Measurements from ENCODE around the gene MOB3A.

MOB3A gene

DNA sequence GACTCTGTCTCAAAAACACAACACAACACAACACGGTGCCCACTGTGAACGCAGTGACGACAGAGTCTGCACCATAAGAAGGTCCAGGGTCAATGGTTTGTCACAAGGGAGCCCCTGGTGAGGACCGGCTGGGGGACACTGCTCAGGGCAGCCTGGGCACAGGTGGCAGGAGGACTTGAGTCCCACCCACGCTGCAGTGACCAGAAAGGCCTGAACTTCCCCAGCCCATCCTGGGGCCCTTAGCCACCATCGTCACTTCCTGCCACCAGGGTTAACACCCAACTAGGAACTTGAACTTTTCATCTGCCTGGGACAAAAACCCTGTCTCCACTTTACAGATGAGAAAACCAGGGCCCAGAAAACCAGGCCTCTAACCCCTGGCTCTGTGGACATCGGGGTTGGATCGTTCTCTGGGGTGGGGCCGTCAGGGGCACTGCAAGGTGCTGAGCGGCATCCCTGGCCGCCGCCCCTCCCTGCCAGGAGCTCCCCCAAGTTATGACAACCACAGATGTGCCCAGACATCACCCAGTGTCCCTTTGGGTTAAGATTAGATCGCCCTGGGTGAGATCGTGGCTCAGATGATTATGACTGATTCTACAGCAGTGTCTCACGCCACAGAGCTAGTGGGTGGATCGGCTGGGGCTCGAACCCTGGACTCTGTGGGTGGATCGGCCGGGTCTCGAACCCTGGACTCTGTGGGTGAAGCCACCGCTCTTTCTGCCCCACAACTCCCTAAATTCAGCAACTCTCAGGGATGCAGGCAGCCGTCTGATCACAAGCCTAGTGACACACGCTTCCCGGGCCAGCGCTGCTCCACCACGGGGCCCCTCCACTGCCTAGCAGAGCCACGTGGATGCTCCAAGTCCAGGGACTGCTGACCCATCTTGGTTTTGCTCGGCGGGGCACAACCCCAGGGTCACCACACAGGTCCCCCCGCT, 14.0 kb downstream of the MOB3A start:
- no peak for DNase-seq (ENCODE audit: low spot score)

- DNase-seq (ENCODE audit: low spot score), result no peak
Measured at GRCh38 chr19:2080336-2080988, 15.7 kb downstream of the MOB3A start.

- no peak for DNase-seq (ENCODE audit: low spot score)
Measured at GRCh38 chr19:2079865-2080301, 16.2 kb downstream of the MOB3A start.

DNA sequence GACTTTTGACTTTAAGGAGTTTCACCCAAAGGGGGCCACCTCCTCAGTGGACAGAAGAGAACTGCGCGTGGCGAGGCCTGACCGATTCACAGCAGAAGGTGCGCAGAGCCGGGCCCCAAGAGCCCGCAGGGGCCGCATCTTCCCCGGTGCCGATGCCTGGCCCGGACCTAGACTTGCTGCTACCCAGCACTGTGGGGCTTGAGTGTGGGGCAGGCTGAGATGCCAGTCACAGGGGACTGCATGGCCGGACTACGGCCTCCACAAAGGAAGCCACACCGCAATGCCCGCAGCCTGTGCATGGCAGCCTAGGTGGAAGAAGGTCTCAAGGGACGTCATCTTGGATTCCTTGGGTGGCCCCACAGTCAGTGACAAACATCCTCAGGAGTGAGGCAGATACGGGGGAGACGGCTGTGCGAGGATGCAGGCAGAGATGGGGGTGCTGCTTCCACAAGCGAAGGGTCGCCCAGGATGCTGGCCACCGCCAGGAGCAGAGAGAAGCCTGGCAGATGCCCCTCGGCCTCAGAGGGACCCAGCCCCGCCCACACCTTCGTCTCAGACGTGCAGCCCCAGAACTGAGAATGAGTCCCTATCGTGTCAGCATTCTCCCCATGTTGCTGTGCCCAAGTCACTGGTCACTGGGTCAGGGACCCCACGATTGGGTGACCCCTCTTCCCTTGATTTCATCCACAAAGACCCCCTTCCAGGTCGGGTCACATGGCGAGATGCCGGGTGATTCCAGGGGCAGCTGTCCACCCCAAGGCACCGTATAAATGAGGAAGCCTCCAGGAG, 16.9 kb downstream of the MOB3A start:
- no peak for DNase-seq (ENCODE audit: low spot score)

DNA sequence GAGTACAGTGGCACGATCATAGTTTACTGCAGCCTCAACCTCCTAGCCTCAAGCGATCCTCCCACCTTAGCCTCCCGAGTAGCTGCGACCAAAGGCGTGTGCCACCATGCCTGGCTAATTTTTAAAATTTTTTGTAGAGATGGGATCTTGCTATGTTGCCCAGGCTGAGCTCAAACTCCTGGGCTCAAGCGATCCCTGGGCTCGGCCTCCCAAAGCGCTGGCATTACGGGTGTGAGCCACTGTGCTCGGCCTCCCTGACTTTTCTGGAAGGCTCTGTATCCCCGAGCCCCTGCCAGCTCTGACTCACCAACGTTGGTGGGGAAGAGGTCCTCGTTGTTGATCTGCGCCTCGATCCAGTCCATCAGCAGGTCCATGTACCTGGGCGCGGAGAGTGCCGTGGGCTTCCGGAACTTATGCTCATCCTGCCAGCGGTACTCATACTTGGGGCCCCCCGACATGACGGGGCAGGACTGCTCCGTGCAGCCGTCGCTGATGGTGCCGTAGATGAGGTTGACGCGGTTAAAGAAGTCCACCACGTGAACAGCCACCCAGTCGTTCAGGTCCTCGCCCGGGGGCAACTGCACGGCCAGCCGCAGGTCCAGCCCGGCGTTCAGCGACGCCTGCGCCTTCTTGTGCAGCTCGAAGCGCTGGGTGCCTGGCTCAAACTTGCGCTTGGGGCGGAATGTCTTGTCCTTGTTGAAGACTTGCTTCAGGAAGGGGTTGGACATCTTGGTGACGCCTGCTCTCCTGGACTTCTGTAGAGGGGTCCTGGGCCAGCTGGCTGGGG, 18.1 kb downstream of the MOB3A start:
- no peak for DNase-seq (ENCODE audit: low spot score)

- DNase-seq (ENCODE audit: low spot score), result no peak
Measured at GRCh38 chr19:2077398-2077797, 18.7 kb downstream of the MOB3A start.

- DNase-seq (ENCODE audit: low spot score), result no peak
Measured at GRCh38 chr19:2076526-2076944, 19.6 kb downstream of the MOB3A start.

DNA sequence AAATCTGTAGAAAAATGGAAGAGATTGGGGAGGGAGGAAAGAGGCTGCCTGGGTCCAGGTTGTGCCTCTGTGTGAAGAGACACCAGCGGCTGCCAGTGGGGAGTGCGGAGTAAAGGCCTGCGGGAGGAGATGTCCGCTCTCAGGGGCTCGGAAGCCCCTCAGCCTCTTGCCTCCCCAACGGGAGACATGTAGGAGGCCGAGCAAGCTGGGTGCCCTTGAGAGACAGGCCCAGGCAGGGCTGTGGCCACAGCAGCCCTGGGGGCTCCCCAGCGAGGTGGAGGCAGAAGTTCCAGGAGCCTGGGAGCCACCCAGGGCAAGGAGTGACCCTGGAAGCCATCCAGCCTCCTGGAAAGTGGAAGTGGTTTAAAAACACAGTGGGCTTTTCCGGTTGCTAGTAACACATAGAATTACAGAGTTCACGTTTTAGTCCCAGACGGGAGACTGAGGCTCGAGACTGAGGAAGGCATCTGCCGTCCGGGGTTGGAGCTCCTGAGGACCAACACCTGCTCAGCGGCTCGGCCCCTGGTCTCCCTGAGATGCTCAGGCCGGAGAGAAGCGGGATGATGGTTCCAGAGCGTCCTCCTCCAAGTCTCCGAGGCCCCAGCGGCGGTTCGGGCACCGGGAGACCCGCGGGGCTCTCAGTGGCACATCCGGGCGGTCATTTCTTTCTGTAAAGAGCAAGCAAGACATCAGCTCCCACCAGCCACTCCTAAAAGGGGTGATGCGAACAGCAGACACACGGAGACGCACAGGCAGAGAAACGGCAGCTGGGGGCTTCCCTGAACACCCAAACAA, 23.2 kb downstream of the MOB3A start:
- DNase-seq (ENCODE audit: low spot score), result no peak

DNA sequence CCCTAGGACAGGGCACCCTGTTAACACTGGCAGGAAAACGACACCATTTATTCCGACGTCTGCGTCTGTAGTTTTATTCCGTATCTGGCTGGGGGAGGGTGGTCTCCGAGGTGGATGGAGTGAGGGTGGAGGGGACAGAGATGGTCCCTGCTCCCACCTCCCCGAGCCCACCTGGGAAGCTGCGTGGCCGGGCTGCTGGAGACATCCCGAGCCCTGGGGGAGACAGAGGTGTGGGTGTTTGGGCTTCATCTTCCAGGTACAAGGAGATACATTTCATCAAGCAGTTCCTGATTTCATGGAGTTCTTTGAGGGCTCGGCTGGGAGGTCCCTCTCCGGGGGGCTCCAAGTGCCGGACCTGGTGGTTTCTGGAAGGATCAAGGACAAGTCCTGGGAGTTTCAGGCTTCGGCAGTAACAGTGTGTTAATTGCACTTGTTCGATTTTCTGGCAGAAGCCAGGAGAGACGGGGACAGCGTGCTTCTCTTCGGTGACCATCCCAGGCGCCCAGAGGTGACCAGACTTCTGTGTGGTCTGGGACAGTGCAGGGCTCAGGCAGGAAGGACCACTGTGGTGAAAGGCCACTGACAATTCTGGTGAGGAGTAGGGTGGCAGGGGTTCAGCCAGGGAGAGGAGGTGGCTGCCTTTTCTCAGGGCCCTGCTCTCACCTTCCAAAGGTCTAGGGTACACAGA, 25.0 kb downstream of the MOB3A start:
- DNase-seq (ENCODE audit: low spot score), result no peak

- DNase-seq (ENCODE audit: low spot score), result no peak
Measured at GRCh38 chr19:2070436-2070827, 25.7 kb downstream of the MOB3A start.

- peak; percentile 31 for DNase-seq (ENCODE audit: low spot score)
Measured at GRCh38 chr19:2064788-2065524, 31.2 kb downstream of the MOB3A start.

DNA sequence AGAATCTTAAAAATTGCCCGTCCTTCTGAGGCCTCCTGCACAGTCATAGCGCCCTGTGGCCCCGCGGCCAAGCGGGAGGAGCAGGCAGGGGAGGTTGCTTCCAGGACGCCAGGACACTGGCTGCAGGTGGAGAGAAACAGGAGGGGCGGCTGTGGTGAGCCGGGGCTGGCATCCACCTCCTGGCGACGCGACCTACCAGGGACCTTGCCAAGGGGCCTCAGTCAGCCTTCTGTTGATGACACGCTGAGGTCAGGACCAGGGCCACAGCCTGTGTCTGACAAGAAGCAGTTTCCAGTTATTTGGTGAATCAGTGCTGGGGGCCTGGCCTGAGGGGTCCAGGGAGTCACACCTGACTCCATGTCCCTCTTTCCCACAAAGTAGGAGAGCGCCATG, 31.7 kb downstream of the MOB3A start:
- DNase-seq (ENCODE audit: low spot score), result no peak

DNA sequence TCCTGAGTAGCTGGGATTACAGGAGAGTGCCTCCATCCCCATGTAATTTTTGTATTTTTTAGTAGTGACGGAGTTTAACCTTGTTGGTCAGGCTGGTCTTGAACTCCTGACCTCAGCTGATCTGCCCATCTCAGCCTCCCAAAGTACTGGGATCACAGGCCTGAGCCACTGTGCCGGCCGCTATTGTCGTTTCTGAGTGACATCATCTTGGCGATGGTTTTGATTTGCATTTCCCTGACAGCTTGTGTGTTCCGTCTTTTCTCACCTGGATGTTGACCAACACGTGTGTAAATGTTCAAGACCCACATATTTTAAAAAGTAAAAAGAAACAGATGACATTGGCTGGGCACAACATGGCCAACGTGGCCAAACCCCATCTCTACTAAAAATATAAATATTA, 32.3 kb downstream of the MOB3A start:
- no peak for DNase-seq (ENCODE audit: low spot score)

GRCh38 chr19:2062770-2063169, 33.4 kb downstream of the MOB3A start:
- DNase-seq (ENCODE audit: low spot score), result no peak

- no peak for DNase-seq (ENCODE audit: low spot score)
Measured at GRCh38 chr19:2062389-2062729, 33.8 kb downstream of the MOB3A start.

DNA sequence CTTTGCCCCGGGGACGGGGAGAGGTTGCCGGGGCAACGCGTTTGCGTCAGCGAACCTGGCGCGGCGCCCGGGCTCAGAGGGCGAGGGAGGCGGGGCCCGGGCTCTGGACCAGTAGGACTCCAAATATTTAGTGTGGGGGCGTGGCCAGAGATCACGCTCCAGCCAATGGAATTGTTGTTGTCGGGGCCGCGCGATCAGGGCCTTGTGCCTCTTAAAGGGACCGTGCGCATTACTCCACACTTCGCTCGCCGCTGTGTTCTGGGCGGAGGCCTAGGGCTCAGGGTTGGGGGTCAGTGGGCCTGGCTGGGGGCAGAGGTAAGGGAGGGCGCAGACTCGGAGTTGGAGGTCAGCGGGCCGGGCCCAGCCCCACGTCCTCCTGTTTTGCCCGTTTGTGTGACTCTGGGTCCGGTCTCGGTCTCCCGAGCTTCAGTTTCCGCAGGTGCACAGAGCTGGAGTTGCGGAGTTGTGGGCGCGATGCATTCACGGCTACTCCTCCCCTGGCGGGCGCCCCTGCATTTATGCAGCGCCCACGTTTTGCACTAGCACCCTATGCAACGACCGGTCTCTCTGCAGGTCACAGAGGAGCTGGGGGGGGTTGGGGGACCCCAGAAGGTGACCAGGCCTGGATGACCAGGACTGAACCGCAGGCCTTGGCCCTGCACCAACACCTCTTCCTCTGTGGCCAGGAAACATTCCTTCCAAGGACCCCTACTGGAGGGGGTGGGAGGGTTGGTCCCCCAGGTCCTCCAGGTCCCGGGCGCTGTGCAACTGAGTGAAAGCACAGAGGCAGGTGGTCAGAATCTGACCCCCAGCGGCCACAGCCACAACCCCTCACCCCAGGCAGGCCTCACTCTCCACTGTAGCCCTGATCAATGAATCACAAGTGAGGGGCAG, 34.4 kb downstream of the MOB3A start:
- peak; percentile 99 for DNase-seq (ENCODE audit: low spot score)

DNA sequence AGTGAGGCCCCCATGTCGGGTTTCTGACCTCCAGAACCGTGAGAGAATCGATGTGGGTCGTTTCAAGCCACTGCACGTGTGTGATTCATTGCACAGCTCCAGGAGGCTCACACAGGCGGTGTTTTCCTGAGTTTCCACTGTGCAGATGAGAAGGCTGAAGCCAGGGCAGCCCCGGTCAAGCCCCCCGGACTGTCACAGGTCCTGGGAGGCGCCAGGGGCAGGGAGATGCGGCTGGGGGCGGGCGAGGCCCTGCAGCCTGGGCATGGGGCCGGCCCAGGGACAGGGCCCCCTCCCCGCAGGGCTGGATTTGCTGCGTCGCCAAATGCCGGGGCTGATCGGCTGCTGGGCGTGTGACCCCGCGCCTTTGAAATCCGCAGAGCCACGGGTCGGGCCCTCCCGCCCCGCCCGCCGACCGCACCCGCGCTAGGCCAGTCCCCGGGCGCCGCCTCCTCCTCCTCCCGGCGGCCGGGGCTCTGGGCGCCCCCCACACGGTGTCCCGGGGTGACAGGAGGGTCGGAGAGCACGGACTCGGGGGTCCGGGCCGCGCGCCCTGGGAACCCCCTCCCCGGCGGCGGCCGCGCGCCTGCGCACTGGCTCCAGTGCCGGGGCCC, 35.1 kb downstream of the MOB3A start:
- DNase-seq (ENCODE audit: low spot score), result no peak

Data from AG08395 (cell line).